Kidney (tissue), 14 donors: ENCODE data around the gene KCNS3. TPM values are rescaled to one million over a fixed set of nuclear protein-coding genes. Genes with fewer than 3 reads are reported as not detected.

ENCODE experiments used
- DNase-seq, 5 donors: peaks; one replicate each; pipeline ENCODE4 v3.0.0-alpha.2; 2013 to 2020
- FAIRE-seq: peaks from 2 replicates; lab custom pipeline; 2012; peaks lifted over from hg19 to GRCh38; lab: Jason Lieb, UNC
- H3K27ac ChIP-seq, 2 donors: one replicate each; pipeline ENCODE4 v1.7.0; 2013; ENCODE audit warnings: low read depth in 2 of 2, low read length in 2 of 2, inconsistent platforms in 1 of 2
- H3K27me3 ChIP-seq: one replicate; pipeline ENCODE4 v1.7.1; 2013; ENCODE audit warnings: low read length, inconsistent platforms; ENCODE audit not compliant: control insufficient read depth, insufficient read depth
- H3K36me3 ChIP-seq, 3 donors: one replicate each; pipeline versions ENCODE4 v1.7.0 to v1.7.1; 2013; ENCODE audit warnings: low read length in 3 of 3, control low read depth in 1 of 3, inconsistent platforms in 1 of 3; ENCODE audit not compliant: insufficient read depth in 3 of 3, control insufficient read depth in 2 of 3
- H3K4me1 ChIP-seq, 3 donors: one replicate each; pipeline versions ENCODE4 v1.7.0 to v1.7.1; 2013; ENCODE audit warnings: low read length in 3 of 3, inconsistent platforms in 1 of 3, low read depth in 1 of 3; ENCODE audit not compliant: control insufficient read depth in 2 of 3, insufficient read depth in 2 of 3
- H3K4me3 ChIP-seq, 3 donors: one replicate each; pipeline versions ENCODE4 v1.7.0 to v1.8.1; 2013; ENCODE audit warnings: low read length in 3 of 3, control low read depth in 1 of 3, inconsistent platforms in 1 of 3
- H3K9ac ChIP-seq, 3 donors: one replicate each; pipeline versions ENCODE4 v1.7.0 to v1.7.1; 2013; ENCODE audit warnings: low read length in 3 of 3, control low read depth in 1 of 3, inconsistent platforms in 1 of 3
- H3K9me3 ChIP-seq, 3 donors: one replicate each; pipeline versions ENCODE4 v1.7.0 to v1.7.1; 2013; ENCODE audit warnings: low read length in 3 of 3, control low read depth in 1 of 3, inconsistent platforms in 1 of 3; ENCODE audit not compliant: control insufficient read depth in 2 of 3, insufficient read depth in 1 of 3
- intact Hi-C: fragments of 100-400 bp; cut with DNase I; formaldehyde crosslinking; loops from one replicate; pipeline ENCODE4 v1.11.1; 2022
- polyA plus RNA-seq: library from polyadenylated mRNA; stranded (reverse); fragments of 350-450 nt; fragmentation: Illumina TruSeq; extraction: RNeasy Lipid Tissue Mini Kit (QIAGEN cat#74804); gene quantifications from one replicate; pipeline ENCODE4 v1.2.3, GENCODE V29; 2014; ENCODE audit warnings: low read depth, low replicate concordance; ENCODE audit not compliant: insufficient read depth
- total RNA-seq: library from RNA; stranded (reverse); fragmentation: NEBNext Ultra II Directional; extraction: Animal tissue kit (Norgen Biotek cat#: 25700); gene quantifications from one replicate; pipeline ENCODE4 v1.2.1, GENCODE V29; 2021
- TF ChIP-seq, protein P1 (sequence below): IDR thresholded peaks from 3 replicates; pipeline ENCODE4 v1.5.1; 2012; ENCODE audit warnings: mild to moderate bottlenecking, moderate library complexity, borderline replicate concordance; ENCODE audit not compliant: insufficient read depth; ENCODE audit errors: extremely low read depth
- donor health status: control.
- donor health status: control.
- donor health status: control.
- donor health status: control.
- donor health status: control.
- donor health status: DM: yes; HTN: yes; CAD: no.
- donor health status: Normal renal cell carcinoma (clear cell type).

Gene KCNS3
- total and polyA plus RNA-seq, 2 donors from 2014 or later, result 4.4 to 7.3 TPM

DNA sequence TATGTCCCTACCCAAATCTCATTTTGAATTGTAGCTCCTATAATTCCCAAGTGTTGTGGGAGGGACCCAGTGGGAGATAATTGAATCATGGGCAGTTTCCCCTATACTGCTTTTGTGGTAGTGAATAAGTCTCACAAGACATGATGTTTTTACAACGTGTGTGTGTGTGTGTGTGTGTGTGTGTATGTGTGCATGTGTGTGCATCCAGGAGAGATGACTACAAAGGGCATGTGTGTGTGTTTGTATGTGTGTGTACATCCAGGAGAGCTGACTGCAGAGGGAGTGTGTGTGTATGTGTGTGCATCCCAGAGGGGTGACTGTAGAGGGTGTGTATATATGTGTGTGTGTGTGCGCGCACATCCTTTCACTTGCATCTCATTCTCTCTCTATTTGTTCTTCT, 86.7 kb downstream of the KCNS3 start:
- no peaks in the 10 kb centered on the region for H3K4me1 ChIP-seq
- TF ChIP-seq, protein P1, sequence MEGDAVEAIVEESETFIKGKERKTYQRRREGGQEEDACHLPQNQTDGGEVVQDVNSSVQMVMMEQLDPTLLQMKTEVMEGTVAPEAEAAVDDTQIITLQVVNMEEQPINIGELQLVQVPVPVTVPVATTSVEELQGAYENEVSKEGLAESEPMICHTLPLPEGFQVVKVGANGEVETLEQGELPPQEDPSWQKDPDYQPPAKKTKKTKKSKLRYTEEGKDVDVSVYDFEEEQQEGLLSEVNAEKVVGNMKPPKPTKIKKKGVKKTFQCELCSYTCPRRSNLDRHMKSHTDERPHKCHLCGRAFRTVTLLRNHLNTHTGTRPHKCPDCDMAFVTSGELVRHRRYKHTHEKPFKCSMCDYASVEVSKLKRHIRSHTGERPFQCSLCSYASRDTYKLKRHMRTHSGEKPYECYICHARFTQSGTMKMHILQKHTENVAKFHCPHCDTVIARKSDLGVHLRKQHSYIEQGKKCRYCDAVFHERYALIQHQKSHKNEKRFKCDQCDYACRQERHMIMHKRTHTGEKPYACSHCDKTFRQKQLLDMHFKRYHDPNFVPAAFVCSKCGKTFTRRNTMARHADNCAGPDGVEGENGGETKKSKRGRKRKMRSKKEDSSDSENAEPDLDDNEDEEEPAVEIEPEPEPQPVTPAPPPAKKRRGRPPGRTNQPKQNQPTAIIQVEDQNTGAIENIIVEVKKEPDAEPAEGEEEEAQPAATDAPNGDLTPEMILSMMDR, result no peak
- H3K9me3 ChIP-seq, result no peaks in the 10 kb centered on the region
- FAIRE-seq, result no peak
- H3K27ac ChIP-seq, result no peak overlapping the region
- DNase-seq, result no peak
- intact Hi-C loops, result no loop called here
- H3K4me3 ChIP-seq, result no peak overlapping the region
- H3K36me3 ChIP-seq, result no peaks in the 10 kb centered on the region
- no peak overlapping the region for H3K9ac ChIP-seq
- H3K27me3 ChIP-seq, result no peaks in the 10 kb centered on the region

DNA sequence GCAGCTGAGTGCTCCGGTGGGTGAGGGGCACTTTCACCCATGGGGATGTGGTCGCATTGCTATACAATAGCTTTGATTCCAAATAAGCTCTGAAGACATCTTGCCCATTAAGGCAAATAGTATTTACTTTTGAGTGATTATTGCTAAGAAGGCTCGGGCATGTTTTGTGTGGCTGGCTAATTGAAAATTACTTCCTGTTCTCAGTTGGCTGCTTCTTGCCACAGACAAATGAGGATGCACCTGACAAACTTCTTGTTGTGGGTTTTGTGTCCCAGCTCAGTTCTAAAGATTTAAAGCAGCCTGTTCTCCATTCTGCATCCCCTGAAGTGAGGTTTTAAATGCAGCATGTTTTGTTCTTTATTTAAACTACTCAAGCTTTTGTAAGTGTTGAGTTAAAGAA, 88.3 kb downstream of the KCNS3 start:
- no peak for DNase-seq
- Histone ChIP-seq H3K9ac (no peak overlapping the region), H3K27ac (no peak overlapping the region), H3K27me3 (no peaks in the 10 kb centered on the region), H3K9me3 (no peaks in the 10 kb centered on the region), H3K4me1 (no peaks in the 10 kb centered on the region), H3K4me3 (no peak overlapping the region), H3K36me3 (no peaks in the 10 kb centered on the region)
- FAIRE-seq, result no peak
- TF ChIP-seq, protein P1, result no peak
- intact Hi-C loops, result no loop called here

DNA sequence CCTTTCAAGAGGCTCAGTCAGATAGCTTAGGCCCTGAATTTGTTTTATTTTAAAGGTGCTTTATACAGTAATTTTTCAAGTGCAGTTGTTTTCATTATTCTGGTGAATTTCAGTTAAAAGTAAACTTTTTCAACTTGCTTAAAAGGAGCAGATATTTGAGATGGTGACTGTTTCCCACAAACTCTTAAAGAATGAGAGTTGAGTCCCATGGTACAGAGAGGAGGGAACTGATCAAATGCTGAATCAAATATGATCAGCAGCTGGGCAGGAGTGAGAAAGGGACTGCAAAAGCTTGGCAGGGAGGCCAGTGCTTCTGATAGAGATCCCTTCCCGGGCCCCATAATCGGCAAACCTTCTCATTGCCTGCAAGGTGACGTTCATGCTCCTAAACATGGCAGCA, 91.2 kb downstream of the KCNS3 start:
- H3K27ac ChIP-seq, result no peak overlapping the region
- DNase-seq, result no peak
- intact Hi-C loops, result no loop called here
- no peaks in the 10 kb centered on the region for H3K9me3 ChIP-seq
- H3K27me3 ChIP-seq, result no peaks in the 10 kb centered on the region
- no peak overlapping the region for H3K9ac ChIP-seq
- TF ChIP-seq, protein P1, result no peak
- H3K36me3 ChIP-seq, result no peaks in the 10 kb centered on the region
- no peak for FAIRE-seq
- no peak overlapping the region for H3K4me3 ChIP-seq
- H3K4me1 ChIP-seq, result no peaks in the 10 kb centered on the region

GRCh38 chr2:17971531-17972125, 93.2 kb downstream of the KCNS3 start:
- FAIRE-seq, result no peak
- Histone ChIP-seq H3K27me3 (no peaks in the 10 kb centered on the region), H3K36me3 (no peaks in the 10 kb centered on the region), H3K9me3 (no peaks in the 10 kb centered on the region), H3K27ac (no peak overlapping the region), H3K4me3 (no peak overlapping the region), H3K9ac (no peak overlapping the region), H3K4me1 (peaks cover 0 to 2% (median 0%) of the 10 kb centered on the region in 3 donors)
- intact Hi-C loops, result no loop called here
- DNase-seq, result no peak
- TF ChIP-seq, protein P1, result no peak
